Peyer's patch (tissue), 4 donors: ENCODE data around the gene SPECC1L.
"Not testable (repeated sequence)": the region's sequence is repeated elsewhere in the genome, so short reads cannot be mapped to it uniquely, and the experiment has no call there.

Experiments
- POLR2A ChIP-seq, 2 donors: fragments of 450-650 bp; IDR thresholded peaks; one replicate each; pipeline ENCODE4 v1.5.1; 2017; ENCODE audit warnings: antibody characterized with exemption in 2 of 2, mild to moderate bottlenecking in 2 of 2, moderate library complexity in 2 of 2
- TF ChIP-seq, protein P1 (sequence below), 6 experiments: fragments of 450-650 bp in 4 of 6; fragments of 200-600 bp in 2 of 6; sonication (generic) in 1 of 6; IDR thresholded peaks; one replicate each; pipeline ENCODE4 v1.5.1; 2017 to 2019; ENCODE audit warnings: antibody characterized with exemption in 6 of 6, mild to moderate bottlenecking in 3 of 6, moderate library complexity in 1 of 6

DNA sequence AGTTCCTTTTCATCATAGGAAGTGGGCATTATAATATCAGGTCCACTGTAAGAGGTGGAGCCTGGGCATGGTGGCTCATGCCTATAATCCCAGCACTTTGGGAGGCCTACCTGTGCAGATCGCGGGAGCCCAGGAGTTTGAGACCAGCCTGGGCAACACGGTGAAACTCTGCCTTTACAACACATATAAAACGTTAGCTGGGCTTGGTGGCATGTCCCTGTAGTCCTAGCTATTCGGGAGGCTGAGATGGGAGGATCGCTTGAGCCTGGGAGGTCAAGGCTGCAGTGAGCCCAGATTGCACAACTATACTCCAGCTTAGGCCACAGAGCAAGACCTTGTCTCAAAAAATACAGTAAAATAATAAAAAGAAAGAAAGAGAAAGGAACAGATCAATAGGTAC lies 4.1 kb upstream of the SPECC1L start:
- TF ChIP-seq, protein P1, sequence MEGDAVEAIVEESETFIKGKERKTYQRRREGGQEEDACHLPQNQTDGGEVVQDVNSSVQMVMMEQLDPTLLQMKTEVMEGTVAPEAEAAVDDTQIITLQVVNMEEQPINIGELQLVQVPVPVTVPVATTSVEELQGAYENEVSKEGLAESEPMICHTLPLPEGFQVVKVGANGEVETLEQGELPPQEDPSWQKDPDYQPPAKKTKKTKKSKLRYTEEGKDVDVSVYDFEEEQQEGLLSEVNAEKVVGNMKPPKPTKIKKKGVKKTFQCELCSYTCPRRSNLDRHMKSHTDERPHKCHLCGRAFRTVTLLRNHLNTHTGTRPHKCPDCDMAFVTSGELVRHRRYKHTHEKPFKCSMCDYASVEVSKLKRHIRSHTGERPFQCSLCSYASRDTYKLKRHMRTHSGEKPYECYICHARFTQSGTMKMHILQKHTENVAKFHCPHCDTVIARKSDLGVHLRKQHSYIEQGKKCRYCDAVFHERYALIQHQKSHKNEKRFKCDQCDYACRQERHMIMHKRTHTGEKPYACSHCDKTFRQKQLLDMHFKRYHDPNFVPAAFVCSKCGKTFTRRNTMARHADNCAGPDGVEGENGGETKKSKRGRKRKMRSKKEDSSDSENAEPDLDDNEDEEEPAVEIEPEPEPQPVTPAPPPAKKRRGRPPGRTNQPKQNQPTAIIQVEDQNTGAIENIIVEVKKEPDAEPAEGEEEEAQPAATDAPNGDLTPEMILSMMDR (IDR thresholded peaks at IDR 0.05) = not testable (repeated sequence)
- TF ChIP-seq POLR2A (IDR thresholded peaks at IDR 0.05) = not testable (repeated sequence)
